Endothelial cell of umbilical vein (primary cell): ENCODE measurements around the gene TMEM184C. TPM values are rescaled to one million over a fixed set of nuclear protein-coding genes. Genes with fewer than 3 reads are reported as not detected.

Source experiments
- BruUV-seq: library from RNA; stranded (reverse); fragments of 400-500 nt; replicated peaks from 2 replicates; lab custom pipeline; 2021; lab: Mats Ljungman, UMichigan
- CTCF ChIA-PET: fragments of 300-600, 350-600 bp; sonication (Branson Sonifier 250); formaldehyde crosslinking; loops from one replicate; lab custom pipeline; 2021; ENCODE audit warnings: antibody characterized with exemption, inconsistent platforms; lab: Charles Lee
- POLR2A ChIA-PET: fragments of 300-600, 350-600 bp; sonication (Branson Sonifier 250); formaldehyde crosslinking; loops from one replicate; lab custom pipeline; 2021; ENCODE audit warnings: antibody characterized with exemption, inconsistent platforms; lab: Charles Lee
- DNase-seq: peaks from one replicate; pipeline ENCODE4 v3.0.0-alpha.2; 2011; ENCODE audit warnings: low read depth, low spot score
- FAIRE-seq: peaks from 2 replicates; lab custom pipeline; 2011; peaks lifted over from hg19 to GRCh38; lab: Jason Lieb, UNC
- H2AFZ ChIP-seq: 2 replicates; pipeline ENCODE4 v1.6.0; 2012; ENCODE audit warnings: low read depth, low read length, control low read depth, inconsistent platforms
- H3K27ac ChIP-seq: 2 replicates; pipeline ENCODE4 v1.5.1; 2011; ENCODE audit warnings: low read depth, mild to moderate bottlenecking, control low read depth, low read length, moderate library complexity; ENCODE audit not compliant: insufficient read depth
- H3K27me3 ChIP-seq, 2 experiments: 2 replicates each; pipeline versions ENCODE4 v1.6.0 to v1.6.1; 2011; ENCODE audit warnings: low read length in 2 of 2, mixed read lengths in 1 of 2; ENCODE audit not compliant: control insufficient read depth in 2 of 2, insufficient read depth in 2 of 2
- H3K36me3 ChIP-seq, 2 experiments: 2 replicates in 1 of 2; 3 replicates in 1 of 2; pipeline ENCODE4 v1.5.1; 2011; ENCODE audit warnings: low read length in 2 of 2, mild to moderate bottlenecking in 1 of 2, moderate library complexity in 1 of 2; ENCODE audit not compliant: control insufficient read depth in 2 of 2, insufficient read depth in 2 of 2; ENCODE audit errors: extremely low read depth in 1 of 2
- H3K4me1 ChIP-seq: 3 replicates; pipeline ENCODE4 v1.5.1; 2011; ENCODE audit warnings: mild to moderate bottlenecking, low read length; ENCODE audit not compliant: control insufficient read depth, insufficient read depth; ENCODE audit errors: extremely low read depth
- H3K4me2 ChIP-seq: 2 replicates; pipeline ENCODE4 v1.6.1; 2011; ENCODE audit warnings: low read length, control low read depth, mixed read lengths; ENCODE audit not compliant: insufficient read depth
- H3K4me3 ChIP-seq, 3 experiments: fragments of 200-600 bp in 1 of 3; sonication (generic), shearing (Covaris generic) in 1 of 3; replicated peaks in 1 of 3; 2 replicates each; pipeline ENCODE4 v1.5.1; 2011 to 2016; ENCODE audit warnings: control low read depth in 3 of 3, low read length in 3 of 3, mild to moderate bottlenecking in 2 of 3, inconsistent platforms in 1 of 3, low read depth in 1 of 3, moderate library complexity in 1 of 3; ENCODE audit not compliant: insufficient read depth in 1 of 3
- H3K79me2 ChIP-seq: 2 replicates; pipeline ENCODE4 v1.6.0; 2012; ENCODE audit warnings: low read length, inconsistent platforms; ENCODE audit not compliant: control insufficient read depth, insufficient read depth
- H3K9ac ChIP-seq: replicated peaks from 2 replicates; pipeline ENCODE3; 2011; ENCODE audit warnings: low read length, control low read depth; ENCODE audit not compliant: insufficient read depth; ENCODE audit errors: extremely low read depth
- H3K9me1 ChIP-seq: replicated peaks from 3 replicates; pipeline ENCODE4 v1.6.0; 2011; ENCODE audit warnings: mild to moderate bottlenecking, low read length; ENCODE audit not compliant: control insufficient read depth, insufficient read depth; ENCODE audit errors: extremely low read depth
- H3K9me3 ChIP-seq: replicated peaks from 2 replicates; pipeline ENCODE4 v1.5.1; 2012; ENCODE audit warnings: low read length, inconsistent platforms; ENCODE audit not compliant: control insufficient read depth, insufficient read depth
- H4K20me1 ChIP-seq: replicated peaks from 2 replicates; pipeline ENCODE3; 2011; ENCODE audit warnings: mild to moderate bottlenecking, low read length; ENCODE audit not compliant: control insufficient read depth, insufficient read depth; ENCODE audit errors: extremely low read depth
- CTCF ChIP-seq, 2 donors: IDR thresholded peaks; 1 replicate in 1 of 2; 2 replicates in 1 of 2; pipeline ENCODE4 v1.5.1; 2011; ENCODE audit warnings: low read length in 2 of 2, mild to moderate bottlenecking in 2 of 2, moderate library complexity in 2 of 2, control low read depth in 1 of 2, inconsistent platforms in 1 of 2, low read depth in 1 of 2; ENCODE audit not compliant: insufficient read depth in 1 of 2; ENCODE audit errors: extremely low read depth in 1 of 2
- EZH2 ChIP-seq: IDR thresholded peaks from 2 replicates; pipeline ENCODE4 v1.6.1; 2012; ENCODE audit warnings: borderline replicate concordance, low read depth, mild to moderate bottlenecking, moderate library complexity, low read length, inconsistent platforms; ENCODE audit not compliant: severe bottlenecking
- FOS ChIP-seq: IDR thresholded peaks from 2 replicates; pipeline ENCODE4 v1.6.1; 2011; ENCODE audit warnings: mild to moderate bottlenecking, low read length, moderate library complexity, borderline replicate concordance; ENCODE audit not compliant: insufficient read depth
- GATA2 ChIP-seq: IDR thresholded peaks from 2 replicates; pipeline ENCODE4 v1.7.0; 2011; ENCODE audit warnings: low read depth, mild to moderate bottlenecking, moderate library complexity, mixed read lengths, low read length; ENCODE audit not compliant: insufficient read length, insufficient read depth
- JUN ChIP-seq: IDR thresholded peaks from 2 replicates; pipeline ENCODE4 v1.6.1; 2011; ENCODE audit warnings: borderline replicate concordance, low read depth; ENCODE audit not compliant: insufficient read length, insufficient read depth
- MAX ChIP-seq: IDR thresholded peaks from 2 replicates; pipeline ENCODE4 v1.6.1; 2011; ENCODE audit not compliant: insufficient read depth, insufficient read length
- MYC ChIP-seq: IDR thresholded peaks from one replicate; pipeline ENCODE4 v1.6.1; 2011; ENCODE audit warnings: mild to moderate bottlenecking, low read depth, low read length
- POLR2A ChIP-seq: IDR thresholded peaks from 2 replicates; pipeline ENCODE4 v1.6.1; 2012; ENCODE audit warnings: low read depth, mild to moderate bottlenecking, control low read depth, low read length
- POLR2AphosphoS5 ChIP-seq: IDR thresholded peaks from 2 replicates; pipeline ENCODE4 v1.6.1; 2012; ENCODE audit warnings: low read depth, mild to moderate bottlenecking, control low read depth, low read length, moderate library complexity; ENCODE audit not compliant: insufficient read depth
- dilution Hi-C: fragments of 300-500 bp; cut with MboI; formaldehyde crosslinking; loops from one replicate; pipeline ENCODE4 v1.15.0; 2019; ENCODE audit warnings: low sequenced_read_pairs; ENCODE audit not compliant: extremely low pct_ligation_motif_present
- intact Hi-C: fragments of 100-400 bp; cut with micrococcal nuclease; formaldehyde crosslinking; loops from one replicate; pipeline ENCODE4 v1.10.0; 2022
- polyA plus RNA-seq, 4 experiments: library from polyadenylated mRNA; depleted of rRNA in 3 of 4; stranded (reverse) in 3 of 4; unstranded in 1 of 4; fragments of >200 nt; gene quantifications; 2 replicates each; pipeline versions ENCODE4 v1.2.1 to v1.2.3, GENCODE V29; 2011 to 2012; ENCODE audit warnings: missing spikeins in 1 of 4
- total RNA-seq: library from RNA; stranded (reverse); gene quantifications from 2 replicates; pipeline ENCODE4 v1.2.3, GENCODE V29; 2021

The TMEM184C gene
- total and polyA plus RNA-seq, 2 donors (not counting 3 experiments of a cell fraction or from before 2014, with no cell fraction given): 10.3 to 29.2 TPM

GRCh38 chr4:147629783-147630730 is 12.9 kb downstream of the TMEM184C start:
- Histone ChIP-seq H3K79me2 (no peaks in the 10 kb centered on the region), H3K27ac (no peak overlapping the region), H3K4me2 (no peak overlapping the region), H4K20me1 (no peaks in the 10 kb centered on the region), H3K27me3 (no peaks in the 10 kb centered on the region), H3K9me3 (no peaks in the 10 kb centered on the region), H3K9ac (no peak overlapping the region), H3K9me1 (no peaks in the 10 kb centered on the region), H2AFZ (no peak overlapping the region), H3K4me3 (no peak overlapping the region), H3K36me3 (peaks cover 19 to 33% of the 10 kb centered on the region in 2 experiments), H3K4me1 (no peaks in the 10 kb centered on the region)
- FAIRE-seq (no peak), DNase-seq (no peak)
- TF ChIP-seq POLR2AphosphoS5: no peak
- TF ChIP-seq MYC: no peak
- TF ChIP-seq EZH2: no peak
- TF ChIP-seq MAX: no peak
- no peak for TF ChIP-seq GATA2
- no peak for TF ChIP-seq FOS
- TF ChIP-seq CTCF (IDR thresholded peaks at IDR 0.05; ENCODE audit: extremely low read depth in 1 of 2, insufficient read depth in 1 of 2, low read depth in 1 of 2, low read length in 2 of 2): no peak
- TF ChIP-seq POLR2A: no peak
- TF ChIP-seq JUN: no peak
- intact Hi-C loops (loop anchor here (5.0 kb wide), 1 partner anchor 237 kb away; no protein-coding TSS in a partner anchor), dilution Hi-C loops (no loop called here)
- CTCF ChIA-PET: interaction anchor here (1.9 to 6.8 kb wide), 2 partner anchors 13 to 237 kb away, joined by 4 to 65 read pairs; partner anchors contain the start of gene TMEM184C
- POLR2A ChIA-PET: no interaction called here
- BruUV-seq: no TSS peak
